Liver (tissue), 3 donors: Measurements from ENCODE around the gene VPREB1.

Experiments used
- EGR1 ChIP-seq, 2 donors: IDR thresholded peaks; 2 replicates each; pipeline ENCODE4 v1.6.1; 2016 to 2018; ENCODE audit warnings: antibody characterized with exemption in 2 of 2, low read depth in 2 of 2
- GABPA ChIP-seq, 2 donors: IDR thresholded peaks in 1 of 2; conservative IDR thresholded peaks in 1 of 2; 2 replicates each; pipeline ENCODE4 v1.6.1; 2016; ENCODE audit warnings: antibody characterized with exemption in 2 of 2, mild to moderate bottlenecking in 1 of 2, moderate library complexity in 1 of 2
- HNF4A ChIP-seq, 2 donors: conservative IDR thresholded peaks; 2 replicates each; pipeline ENCODE4 v1.6.1; 2016; ENCODE audit warnings: antibody characterized with exemption in 2 of 2, mild to moderate bottlenecking in 2 of 2
- MAX ChIP-seq: IDR thresholded peaks from 2 replicates; pipeline ENCODE4 v1.6.1; 2016; ENCODE audit warnings: antibody characterized with exemption
- RAD21 ChIP-seq, 2 donors: IDR thresholded peaks; 2 replicates each; pipeline ENCODE4 v1.6.1; 2016; ENCODE audit warnings: antibody characterized with exemption in 2 of 2, mild to moderate bottlenecking in 2 of 2
- RXRA ChIP-seq, 2 donors: IDR thresholded peaks; 2 replicates each; pipeline ENCODE4 v1.6.1; 2017 to 2018; ENCODE audit warnings: antibody characterized with exemption in 2 of 2, mild to moderate bottlenecking in 1 of 2
- TAF1 ChIP-seq: conservative IDR thresholded peaks from 2 replicates; pipeline ENCODE4 v1.6.1; 2016; ENCODE audit warnings: antibody characterized with exemption, mild to moderate bottlenecking
- TF ChIP-seq, protein P1 (sequence below): fragments of 150-350 bp; IDR thresholded peaks from 2 replicates; pipeline ENCODE4 v1.5.1; 2017; ENCODE audit warnings: improper control_type of control experiment, low read depth, low read length; ENCODE audit not compliant: missing input control
- TF ChIP-seq, protein P2 (sequence below): IDR thresholded peaks from 2 replicates; pipeline ENCODE4 v1.6.1; 2016; ENCODE audit warnings: antibody characterized with exemption, mild to moderate bottlenecking
- TF ChIP-seq, protein P3 (sequence below): IDR thresholded peaks from 2 replicates; pipeline ENCODE4 v1.6.1; 2016; ENCODE audit warnings: antibody characterized with exemption
- donor health status: healthy.
- donor health status: healthy.

- TF ChIP-seq HNF4A (conservative IDR thresholded peaks at IDR 0.05), result no peak
- TF ChIP-seq, protein P1, sequence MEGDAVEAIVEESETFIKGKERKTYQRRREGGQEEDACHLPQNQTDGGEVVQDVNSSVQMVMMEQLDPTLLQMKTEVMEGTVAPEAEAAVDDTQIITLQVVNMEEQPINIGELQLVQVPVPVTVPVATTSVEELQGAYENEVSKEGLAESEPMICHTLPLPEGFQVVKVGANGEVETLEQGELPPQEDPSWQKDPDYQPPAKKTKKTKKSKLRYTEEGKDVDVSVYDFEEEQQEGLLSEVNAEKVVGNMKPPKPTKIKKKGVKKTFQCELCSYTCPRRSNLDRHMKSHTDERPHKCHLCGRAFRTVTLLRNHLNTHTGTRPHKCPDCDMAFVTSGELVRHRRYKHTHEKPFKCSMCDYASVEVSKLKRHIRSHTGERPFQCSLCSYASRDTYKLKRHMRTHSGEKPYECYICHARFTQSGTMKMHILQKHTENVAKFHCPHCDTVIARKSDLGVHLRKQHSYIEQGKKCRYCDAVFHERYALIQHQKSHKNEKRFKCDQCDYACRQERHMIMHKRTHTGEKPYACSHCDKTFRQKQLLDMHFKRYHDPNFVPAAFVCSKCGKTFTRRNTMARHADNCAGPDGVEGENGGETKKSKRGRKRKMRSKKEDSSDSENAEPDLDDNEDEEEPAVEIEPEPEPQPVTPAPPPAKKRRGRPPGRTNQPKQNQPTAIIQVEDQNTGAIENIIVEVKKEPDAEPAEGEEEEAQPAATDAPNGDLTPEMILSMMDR, result no peak
- TF ChIP-seq, protein P2, sequence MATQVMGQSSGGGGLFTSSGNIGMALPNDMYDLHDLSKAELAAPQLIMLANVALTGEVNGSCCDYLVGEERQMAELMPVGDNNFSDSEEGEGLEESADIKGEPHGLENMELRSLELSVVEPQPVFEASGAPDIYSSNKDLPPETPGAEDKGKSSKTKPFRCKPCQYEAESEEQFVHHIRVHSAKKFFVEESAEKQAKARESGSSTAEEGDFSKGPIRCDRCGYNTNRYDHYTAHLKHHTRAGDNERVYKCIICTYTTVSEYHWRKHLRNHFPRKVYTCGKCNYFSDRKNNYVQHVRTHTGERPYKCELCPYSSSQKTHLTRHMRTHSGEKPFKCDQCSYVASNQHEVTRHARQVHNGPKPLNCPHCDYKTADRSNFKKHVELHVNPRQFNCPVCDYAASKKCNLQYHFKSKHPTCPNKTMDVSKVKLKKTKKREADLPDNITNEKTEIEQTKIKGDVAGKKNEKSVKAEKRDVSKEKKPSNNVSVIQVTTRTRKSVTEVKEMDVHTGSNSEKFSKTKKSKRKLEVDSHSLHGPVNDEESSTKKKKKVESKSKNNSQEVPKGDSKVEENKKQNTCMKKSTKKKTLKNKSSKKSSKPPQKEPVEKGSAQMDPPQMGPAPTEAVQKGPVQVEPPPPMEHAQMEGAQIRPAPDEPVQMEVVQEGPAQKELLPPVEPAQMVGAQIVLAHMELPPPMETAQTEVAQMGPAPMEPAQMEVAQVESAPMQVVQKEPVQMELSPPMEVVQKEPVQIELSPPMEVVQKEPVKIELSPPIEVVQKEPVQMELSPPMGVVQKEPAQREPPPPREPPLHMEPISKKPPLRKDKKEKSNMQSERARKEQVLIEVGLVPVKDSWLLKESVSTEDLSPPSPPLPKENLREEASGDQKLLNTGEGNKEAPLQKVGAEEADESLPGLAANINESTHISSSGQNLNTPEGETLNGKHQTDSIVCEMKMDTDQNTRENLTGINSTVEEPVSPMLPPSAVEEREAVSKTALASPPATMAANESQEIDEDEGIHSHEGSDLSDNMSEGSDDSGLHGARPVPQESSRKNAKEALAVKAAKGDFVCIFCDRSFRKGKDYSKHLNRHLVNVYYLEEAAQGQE, result no peak
- no peak for TF ChIP-seq GABPA (IDR thresholded peaks at IDR 0.05 in 1 of 2, conservative IDR thresholded peaks at IDR 0.05 in 1 of 2)
- TF ChIP-seq MAX, result no peak
- TF ChIP-seq RAD21 (IDR thresholded peaks at IDR 0.05), result no peak
- TF ChIP-seq, protein P3, sequence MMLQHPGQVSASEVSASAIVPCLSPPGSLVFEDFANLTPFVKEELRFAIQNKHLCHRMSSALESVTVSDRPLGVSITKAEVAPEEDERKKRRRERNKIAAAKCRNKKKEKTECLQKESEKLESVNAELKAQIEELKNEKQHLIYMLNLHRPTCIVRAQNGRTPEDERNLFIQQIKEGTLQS, result no peak
- TF ChIP-seq EGR1 (IDR thresholded peaks at IDR 0.05; ENCODE audit: low read depth in 2 of 2), result no peak
- no peak for TF ChIP-seq RXRA (IDR thresholded peaks at IDR 0.05)
- no peak for TF ChIP-seq TAF1
Observed at GRCh38 chr22:22248878-22249277, 4.3 kb downstream of the VPREB1 start.
